Ascending aorta (tissue), 2 donors: ENCODE data around the gene PASD1. TPM values are rescaled to one million over a fixed set of nuclear protein-coding genes. Genes with fewer than 3 reads are reported as not detected.
"Not testable (repeated sequence)": the region's sequence is repeated elsewhere in the genome, so short reads cannot be mapped to it uniquely, and the experiment has no call there.

Source experiments
- DNase-seq, 2 donors: peaks; one replicate each; pipeline ENCODE4 v3.0.0-alpha.2; 2019; ENCODE audit warnings: low spot score in 2 of 2
- H3K27ac ChIP-seq, 2 donors: fragments of 200-600 bp; sonication (generic); one replicate each; pipeline ENCODE4 v1.5.1; 2016 to 2017; ENCODE audit warnings: mild to moderate bottlenecking in 1 of 2
- H3K27me3 ChIP-seq: fragments of 200-600 bp; sonication (generic); one replicate; pipeline ENCODE4 v1.5.1; 2017
- H3K36me3 ChIP-seq, 2 donors: fragments of 200-600 bp; sonication (generic); one replicate each; pipeline ENCODE4 v1.5.1; 2016
- H3K4me1 ChIP-seq, 2 donors: fragments of 200-600 bp; sonication (generic); one replicate each; pipeline ENCODE4 v1.5.1; 2016 to 2017; ENCODE audit warnings: mild to moderate bottlenecking in 1 of 2
- H3K4me3 ChIP-seq, 2 donors: fragments of 200-600 bp; sonication (generic); one replicate each; pipeline ENCODE4 v1.5.1; 2016 to 2017; ENCODE audit warnings: mild to moderate bottlenecking in 1 of 2
- H3K9me3 ChIP-seq, 2 donors: fragments of 200-600 bp; sonication (generic); one replicate each; pipeline ENCODE4 v1.5.1; 2016
- intact Hi-C: fragments of 100-400 bp; cut with DNase I; formaldehyde crosslinking; loops from one replicate; pipeline ENCODE4 v1.15.1; 2023
- total RNA-seq: library from RNA; depleted of rRNA; stranded (reverse); fragments of >200 nt; gene quantifications from one replicate; pipeline ENCODE4 v1.1.0, GENCODE V29; 2016
- TF ChIP-seq, protein P1 (sequence below), 3 experiments: fragments of 200-600 bp in 2 of 3; fragments of 450-650 bp in 1 of 3; sonication (generic) in 2 of 3; IDR thresholded peaks; one replicate each; pipeline ENCODE4 v1.5.1; 2016 to 2019; ENCODE audit warnings: antibody characterized with exemption in 3 of 3, mild to moderate bottlenecking in 1 of 3, moderate library complexity in 1 of 3

PASD1 gene
- total RNA-seq, 1 donor from 2014 or later = not detected

DNA sequence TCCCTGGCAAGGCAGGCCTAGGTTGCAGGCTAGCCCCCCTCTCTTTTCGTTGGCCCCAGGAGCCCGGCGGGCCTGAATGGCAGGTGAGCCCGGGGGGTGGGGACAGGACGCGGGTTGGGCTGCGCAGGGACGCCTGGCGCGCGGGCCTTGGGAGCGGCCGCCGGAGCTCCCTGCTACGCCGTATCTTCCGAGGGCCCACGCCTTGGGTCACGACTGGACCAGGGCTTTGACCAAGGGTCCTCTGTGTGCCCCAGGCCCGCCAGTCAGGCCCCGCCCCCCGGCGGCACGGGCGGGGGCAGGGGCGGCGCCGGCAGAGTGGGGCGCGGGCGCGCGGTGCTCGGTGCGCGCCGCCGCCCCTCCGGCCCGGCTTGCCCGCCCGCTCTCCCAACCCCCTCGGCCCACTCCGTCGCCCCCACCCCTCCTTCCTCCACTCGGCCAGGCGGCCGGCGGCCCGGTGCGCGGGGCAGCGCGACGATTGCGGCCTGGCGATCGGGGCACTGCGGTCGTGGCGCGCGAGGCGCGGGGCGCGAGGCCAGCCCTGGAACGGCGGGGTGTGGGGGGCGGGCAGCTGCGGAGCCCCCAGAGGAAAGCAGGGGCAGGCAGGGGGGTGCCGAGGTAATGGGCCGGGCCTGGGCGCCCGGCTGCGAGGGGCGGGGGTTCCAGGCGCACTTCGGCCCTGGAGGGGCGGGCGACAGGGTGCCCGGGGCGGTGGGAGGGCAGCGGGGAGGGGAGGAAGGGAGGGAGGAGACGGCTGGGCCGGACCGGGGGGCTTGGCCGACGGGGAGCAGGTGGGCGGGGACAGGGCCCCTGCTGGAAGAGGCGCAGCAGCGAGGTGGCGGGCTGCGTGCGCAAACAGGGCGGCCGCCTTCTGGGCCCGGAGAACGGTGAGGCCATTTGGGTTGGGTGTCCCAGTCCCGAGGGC is 131.4 kb downstream of the PASD1 start, which contains the start of gene PRRG3:
TSS of gene PRRG3 (plus strand) at position 798 of the 922 bp plus-strand sequence. CDS start 3,357 bp downstream, outside the sequence.
- Histone ChIP-seq H3K27me3 (no peaks in the 10 kb centered on the region), H3K36me3 (no peaks in the 10 kb centered on the region), H3K4me1 (no peaks in the 10 kb centered on the region), H3K9me3 (no peaks in the 10 kb centered on the region), H3K27ac (no peak within 1 kb of the TSS), H3K4me3 (no peak within 1 kb of the TSS)
- DNase-seq = no peak
- TF ChIP-seq, protein P1, sequence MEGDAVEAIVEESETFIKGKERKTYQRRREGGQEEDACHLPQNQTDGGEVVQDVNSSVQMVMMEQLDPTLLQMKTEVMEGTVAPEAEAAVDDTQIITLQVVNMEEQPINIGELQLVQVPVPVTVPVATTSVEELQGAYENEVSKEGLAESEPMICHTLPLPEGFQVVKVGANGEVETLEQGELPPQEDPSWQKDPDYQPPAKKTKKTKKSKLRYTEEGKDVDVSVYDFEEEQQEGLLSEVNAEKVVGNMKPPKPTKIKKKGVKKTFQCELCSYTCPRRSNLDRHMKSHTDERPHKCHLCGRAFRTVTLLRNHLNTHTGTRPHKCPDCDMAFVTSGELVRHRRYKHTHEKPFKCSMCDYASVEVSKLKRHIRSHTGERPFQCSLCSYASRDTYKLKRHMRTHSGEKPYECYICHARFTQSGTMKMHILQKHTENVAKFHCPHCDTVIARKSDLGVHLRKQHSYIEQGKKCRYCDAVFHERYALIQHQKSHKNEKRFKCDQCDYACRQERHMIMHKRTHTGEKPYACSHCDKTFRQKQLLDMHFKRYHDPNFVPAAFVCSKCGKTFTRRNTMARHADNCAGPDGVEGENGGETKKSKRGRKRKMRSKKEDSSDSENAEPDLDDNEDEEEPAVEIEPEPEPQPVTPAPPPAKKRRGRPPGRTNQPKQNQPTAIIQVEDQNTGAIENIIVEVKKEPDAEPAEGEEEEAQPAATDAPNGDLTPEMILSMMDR (IDR thresholded peaks at IDR 0.05) = no peak
- intact Hi-C loops = no loop called here

DNA sequence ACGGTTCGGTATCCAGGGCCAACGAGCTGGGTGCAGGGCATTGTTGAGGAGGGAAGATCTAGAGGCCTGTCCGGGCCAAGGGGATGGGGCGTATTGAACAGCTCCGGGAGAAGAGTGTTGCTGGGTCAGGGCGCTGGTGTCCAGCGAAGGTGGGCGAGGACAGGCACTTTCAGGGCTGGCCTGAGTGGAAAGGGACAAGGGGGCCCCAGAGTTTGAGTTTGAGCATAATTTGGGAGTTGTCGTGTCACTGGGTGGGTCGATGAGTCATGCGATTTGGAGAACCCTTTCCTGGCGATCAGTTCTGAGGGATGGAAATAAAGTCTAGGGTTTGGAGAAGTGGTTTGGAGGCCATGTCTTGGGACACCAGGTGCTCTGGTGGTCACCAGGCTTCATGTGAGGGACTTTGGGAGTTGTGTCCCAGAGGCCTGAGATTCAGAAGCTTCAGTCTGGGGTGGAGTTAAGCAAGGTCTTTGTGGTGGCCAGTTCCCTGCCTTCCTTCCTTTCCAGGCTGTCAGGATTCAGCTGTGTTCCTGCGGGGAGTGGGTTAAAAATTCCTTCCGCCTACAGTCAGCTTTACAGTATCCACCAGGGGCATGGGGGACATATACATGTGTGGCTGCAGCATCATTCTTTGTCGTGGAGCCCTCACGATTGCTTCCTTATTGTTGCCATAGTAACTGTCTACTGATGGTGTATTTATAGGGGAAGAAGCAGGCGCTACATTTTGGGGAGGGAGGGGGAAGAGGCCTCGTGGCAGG is 132.3 kb downstream of the PASD1 start:
- H3K4me1 ChIP-seq = no peaks in the 10 kb centered on the region
- H3K9me3 ChIP-seq = no peaks in the 10 kb centered on the region
- intact Hi-C loops = no loop called here
- DNase-seq = no peak
- TF ChIP-seq, protein P1 (IDR thresholded peaks at IDR 0.05) = no peak
- no peaks in the 10 kb centered on the region for H3K27me3 ChIP-seq
- H3K27ac ChIP-seq = no peak overlapping the region
- H3K4me3 ChIP-seq = no peak overlapping the region
- no peaks in the 10 kb centered on the region for H3K36me3 ChIP-seq

DNA sequence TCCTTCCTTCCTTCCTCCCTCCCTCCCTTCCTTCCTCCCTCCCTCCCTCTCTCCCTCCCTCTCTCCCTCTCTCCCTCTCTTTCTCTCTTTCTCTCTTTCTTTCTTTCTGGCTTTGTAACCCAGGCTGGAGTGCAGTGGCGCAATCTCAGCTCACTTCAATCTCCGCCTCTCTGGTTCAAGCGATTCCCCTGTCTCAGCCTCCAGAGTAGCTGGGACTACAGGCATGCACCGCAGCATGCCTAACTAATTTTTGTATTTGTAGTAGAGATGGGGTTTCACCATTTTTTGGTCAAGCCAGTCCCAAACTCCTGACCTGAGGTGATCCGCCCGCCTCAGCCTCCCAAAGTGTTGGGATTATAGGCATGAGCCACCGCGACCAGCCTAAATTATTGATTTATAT is 133.6 kb downstream of the PASD1 start:
- H3K9me3 ChIP-seq, H3K27ac ChIP-seq, H3K4me3 ChIP-seq, H3K27me3 ChIP-seq, H3K4me1 ChIP-seq, H3K36me3 ChIP-seq, DNase-seq, intact Hi-C loops: not testable (repeated sequence)

DNA sequence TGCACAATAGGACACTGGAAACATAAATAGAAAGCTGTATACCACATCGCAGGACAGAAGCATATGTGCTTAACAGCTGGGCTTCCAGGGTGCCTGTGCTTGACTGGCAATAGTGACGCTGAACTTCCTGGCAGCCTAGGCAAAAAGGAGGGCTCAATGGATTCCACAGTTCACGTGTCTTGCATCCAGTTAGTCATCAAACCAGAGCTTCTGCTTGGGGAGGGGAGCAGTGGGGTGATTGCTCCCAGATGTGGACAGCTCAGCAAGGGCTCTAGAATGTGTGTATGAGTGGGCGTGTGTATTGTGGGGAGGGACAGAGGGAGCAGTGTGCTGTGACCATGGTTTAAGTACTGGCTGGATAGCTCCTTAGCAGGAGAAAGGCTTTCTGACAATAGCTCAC is 134.0 kb downstream of the PASD1 start:
- Histone ChIP-seq H3K27me3 (no peaks in the 10 kb centered on the region), H3K4me1 (no peaks in the 10 kb centered on the region), H3K4me3 (no peak overlapping the region), H3K9me3 (no peaks in the 10 kb centered on the region), H3K27ac (no peak overlapping the region), H3K36me3 (no peaks in the 10 kb centered on the region)
- TF ChIP-seq, protein P1 (IDR thresholded peaks at IDR 0.05) = no peak
- no peak for DNase-seq
- intact Hi-C loops = no loop called here

DNA sequence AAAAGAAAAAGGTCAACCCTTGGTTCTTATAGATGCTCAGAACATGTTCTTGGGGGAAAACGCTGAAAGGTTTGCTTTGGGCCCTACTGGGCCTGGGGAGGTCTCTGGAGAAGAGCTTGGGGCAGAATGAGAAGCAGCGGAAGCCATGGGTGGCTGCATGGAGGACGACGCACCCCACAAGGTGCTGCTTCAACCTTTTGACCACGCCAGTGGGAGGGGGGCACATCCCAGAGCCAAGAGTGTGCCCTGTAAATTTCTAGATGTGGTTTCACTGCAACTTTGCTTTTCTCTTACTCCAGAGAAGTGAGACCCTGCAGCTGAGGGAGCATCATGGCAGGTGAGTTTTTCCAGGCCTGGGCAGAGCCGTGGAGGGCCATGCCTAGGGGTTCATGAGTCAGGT is 135.0 kb downstream of the PASD1 start:
- Histone ChIP-seq H3K4me3 (no peak overlapping the region), H3K36me3 (no peaks in the 10 kb centered on the region), H3K9me3 (no peaks in the 10 kb centered on the region), H3K27ac (no peak overlapping the region), H3K4me1 (no peaks in the 10 kb centered on the region), H3K27me3 (no peaks in the 10 kb centered on the region)
- intact Hi-C loops = no loop called here
- TF ChIP-seq, protein P1 (IDR thresholded peaks at IDR 0.05) = no peak
- no peak for DNase-seq

DNA sequence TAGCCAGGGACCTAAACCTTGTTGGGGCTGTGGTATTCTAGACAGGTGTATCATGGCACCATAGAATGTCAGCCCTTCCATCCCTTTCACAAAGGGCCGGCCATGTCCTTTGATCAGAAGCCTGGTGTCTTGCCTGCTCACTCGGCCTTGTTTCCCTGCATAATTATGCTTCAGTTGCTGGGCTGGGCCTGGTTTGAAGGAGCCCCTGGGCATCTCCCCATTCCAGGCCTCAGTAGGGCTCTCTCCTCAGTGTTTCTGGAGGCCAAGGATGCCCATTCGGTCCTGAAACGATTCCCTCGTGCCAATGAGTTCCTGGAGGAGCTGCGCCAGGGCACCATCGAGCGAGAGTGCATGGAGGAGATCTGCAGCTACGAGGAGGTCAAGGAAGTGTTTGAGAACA is 136.3 kb downstream of the PASD1 start:
- no peaks in the 10 kb centered on the region for H3K27me3 ChIP-seq
- H3K27ac ChIP-seq = no peak overlapping the region
- intact Hi-C loops = no loop called here
- TF ChIP-seq, protein P1 (IDR thresholded peaks at IDR 0.05) = no peak
- no peaks in the 10 kb centered on the region for H3K9me3 ChIP-seq
- H3K36me3 ChIP-seq = no peaks in the 10 kb centered on the region
- H3K4me1 ChIP-seq = no peaks in the 10 kb centered on the region
- DNase-seq = no peak
- no peak overlapping the region for H3K4me3 ChIP-seq
